ENCODE measurements around the gene OR2AG2. TPM values are rescaled to one million over a fixed set of nuclear protein-coding genes. Genes with fewer than 3 reads are reported as not detected.
A peak's percentile ranks its signal among the peaks of the same experiment; 100 is the strongest.

OR2AG2 gene
- total RNA-seq, 2 experiments from 2014 or later, result 0.82 to 1.7 TPM

- H3K36me3 ChIP-seq (ENCODE audit: insufficient read depth, low read length), result no peaks in the 10 kb centered on the region; the same call in 1 of the 2 replicates
- H3K27ac ChIP-seq (ENCODE audit: low read depth, low read length, poor library complexity, severe bottlenecking), result no peak overlapping the region
- no peaks in the 10 kb centered on the region; the same call in 1 of the 2 replicates for H3K9me2 ChIP-seq (ENCODE audit: insufficient read depth, low read length)
- BruUV-seq (replicated peaks), result no TSS peak
- H3K9me3 ChIP-seq (ENCODE audit: low read length), result peaks cover 5% of the 10 kb centered on the region; the same call in 1 of the 2 replicates
- H3K4me2 ChIP-seq (ENCODE audit: low read length), result peak overlapping the region; percentile 61
- POLR2A ChIA-PET, result interaction anchor here (0.6 to 2.6 kb wide), 6 partner anchors 9 to 1354 kb away, joined by 3 to 9 read pairs (median 3); partner anchors contain the start of gene SMPD1
- no peaks in the 10 kb centered on the region for H4K20me1 ChIP-seq (ENCODE audit: insufficient read depth, low read length)
- no peak for DNase-seq (ENCODE audit: low spot score)
- H3K4me1 ChIP-seq (ENCODE audit: insufficient read depth, low read length, poor library complexity, severe bottlenecking), result peaks cover 25% of the 10 kb centered on the region
- H3K79me2 ChIP-seq (ENCODE audit: insufficient read depth, low read depth, low read length), result no peaks in the 10 kb centered on the region
- H3K4me3 ChIP-seq (ENCODE audit: low read depth, low read length, poor library complexity, severe bottlenecking), result peak overlapping the region; percentile 57
- CTCF ChIA-PET (ENCODE audit: unreplicated experiment), result interaction anchor here (2.3 kb wide), 1 partner anchor 10 kb away, joined by 12 read pairs; no protein-coding TSS in a partner anchor
- peak overlapping the region; percentile 85 for H2AFZ ChIP-seq (ENCODE audit: low read length)
- intact Hi-C loops (cut with micrococcal nuclease; ENCODE audit: unreplicated experiment), result no loop called here
- TF ChIP-seq CTCF (conservative IDR thresholded peaks at IDR 0.05; ENCODE audit: low read length) (no peak), EZH2phosphoT487 (IDR thresholded peaks at IDR 0.05; ENCODE audit: borderline replicate concordance, low read depth, low read length) (no peak)
These were observed 26.2 kb downstream of the OR2AG2 start for GRCh38 chr11:6745465-6746015.

DNA sequence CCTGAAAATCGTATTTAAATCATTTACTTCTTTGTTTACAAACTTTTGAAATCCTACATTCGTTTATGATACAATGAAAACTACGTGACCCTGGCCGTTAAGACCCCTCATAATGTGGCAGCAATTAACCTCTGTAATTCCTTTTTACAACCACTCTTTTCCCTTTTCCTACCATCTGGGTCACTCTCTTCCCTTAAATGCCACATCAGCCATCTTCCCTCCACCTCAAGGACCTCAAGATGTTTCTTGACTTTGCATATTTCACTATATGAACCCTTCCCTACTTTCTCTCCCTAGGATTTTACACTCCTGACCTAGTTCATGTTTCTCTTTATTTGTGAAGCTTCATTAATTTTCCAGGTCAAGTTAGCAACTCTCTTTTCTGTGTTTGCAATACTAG is 26.8 kb downstream of the OR2AG2 start:
- Histone ChIP-seq H3K9me2 (ENCODE audit: insufficient read depth, low read length) (no peaks in the 10 kb centered on the region; the same call in 1 of the 2 replicates), H2AFZ (ENCODE audit: low read length) (peak overlapping the region; percentile 85; the same call in 1 of the 2 replicates), H3K9me3 (ENCODE audit: low read length) (peaks cover 5% of the 10 kb centered on the region; the same call in 1 of the 2 replicates), H3K36me3 (ENCODE audit: insufficient read depth, low read length) (no peaks in the 10 kb centered on the region; the same call in 1 of the 2 replicates), H3K27ac (ENCODE audit: low read depth, low read length, poor library complexity, severe bottlenecking) (no peak overlapping the region), H3K4me3 (ENCODE audit: low read depth, low read length, poor library complexity, severe bottlenecking) (no peak overlapping the region), H3K79me2 (ENCODE audit: insufficient read depth, low read depth, low read length) (no peaks in the 10 kb centered on the region), H3K4me2 (ENCODE audit: low read length) (peak overlapping the region; percentile 61; the same call in 1 of the 2 replicates), H3K4me1 (ENCODE audit: insufficient read depth, low read length, poor library complexity, severe bottlenecking) (peaks cover 25% of the 10 kb centered on the region), H4K20me1 (ENCODE audit: insufficient read depth, low read length) (no peaks in the 10 kb centered on the region)
- TF ChIP-seq EZH2phosphoT487 (IDR thresholded peaks at IDR 0.05; ENCODE audit: borderline replicate concordance, low read depth, low read length) (no peak), CTCF (conservative IDR thresholded peaks at IDR 0.05; ENCODE audit: low read length) (no peak)
- DNase-seq (ENCODE audit: low spot score), result no peak
- no TSS peak for BruUV-seq (replicated peaks)
- ChIA-PET CTCF (ENCODE audit: unreplicated experiment) (interaction anchor here (2.3 kb wide), 1 partner anchor 10 kb away, joined by 12 read pairs; no protein-coding TSS in a partner anchor), POLR2A (interaction anchor here (1.0 to 2.0 kb wide), 2 partner anchors 10 to 174 kb away, joined by 3 to 9 read pairs; no protein-coding TSS in a partner anchor)
- intact Hi-C loops (cut with micrococcal nuclease; ENCODE audit: unreplicated experiment), result no loop called here

- CTCF ChIA-PET (ENCODE audit: unreplicated experiment), result no interaction called here
These were observed 29.5 kb downstream of the OR2AG2 start for GRCh38 chr11:6742260-6742659.

More at GRCh38 chr11:6742260-6742659, 29.5 kb downstream of the OR2AG2 start:
- Histone ChIP-seq H3K9me3 (ENCODE audit: low read length) (peaks cover 5% of the 10 kb centered on the region; the same call in 1 of the 2 replicates), H3K4me1 (ENCODE audit: insufficient read depth, low read length, poor library complexity, severe bottlenecking) (peaks cover 25% of the 10 kb centered on the region), H2AFZ (ENCODE audit: low read length) (no peak overlapping the region), H3K36me3 (ENCODE audit: insufficient read depth, low read length) (no peaks in the 10 kb centered on the region; the same call in 1 of the 2 replicates), H3K79me2 (ENCODE audit: insufficient read depth, low read depth, low read length) (no peaks in the 10 kb centered on the region), H3K4me2 (ENCODE audit: low read length) (no peak overlapping the region), H4K20me1 (ENCODE audit: insufficient read depth, low read length) (no peaks in the 10 kb centered on the region), H3K27ac (ENCODE audit: low read depth, low read length, poor library complexity, severe bottlenecking) (no peak overlapping the region), H3K9me2 (ENCODE audit: insufficient read depth, low read length) (no peaks in the 10 kb centered on the region), H3K4me3 (ENCODE audit: low read depth, low read length, poor library complexity, severe bottlenecking) (no peak overlapping the region)
- intact Hi-C loops (cut with micrococcal nuclease; ENCODE audit: unreplicated experiment), result no loop called here
- no TSS peak for BruUV-seq (replicated peaks)
- TF ChIP-seq EZH2phosphoT487 (IDR thresholded peaks at IDR 0.05; ENCODE audit: borderline replicate concordance, low read depth, low read length) (no peak), CTCF (conservative IDR thresholded peaks at IDR 0.05; ENCODE audit: low read length) (no peak)
- DNase-seq (ENCODE audit: low spot score), result no peak
- POLR2A ChIA-PET, result no interaction called here

Data from OCI-LY7 (cell line).